ENCODE data around the gene KCNJ9. TPM values are rescaled to one million over a fixed set of nuclear protein-coding genes. Genes with fewer than 3 reads are reported as not detected.

The KCNJ9 gene
- total RNA-seq, 1 experiment from 2014 or later, result 0.05 TPM

GRCh38 chr1:160084771-160085321 is 3.5 kb downstream of the KCNJ9 start:
- no peak for ATAC-seq
- intact Hi-C loops (cut with micrococcal nuclease), result no loop called here
- no peaks in the 10 kb centered on the region for H3K9me2 ChIP-seq (ENCODE audit: insufficient read depth)
- no peak overlapping the region for H3K27ac ChIP-seq (ENCODE audit: low read depth, low read length)
- H3K4me3 ChIP-seq (replicated peaks in 1 of 2; ENCODE audit: low read depth in 1 of 2, low read length in 2 of 2), result no peak overlapping the region
- H4K20me1 ChIP-seq (ENCODE audit: insufficient read depth), result no peaks in the 10 kb centered on the region
- TF ChIP-seq YY1 (IDR thresholded peaks at IDR 0.05; ENCODE audit: extremely low read depth, insufficient replicate concordance, low read depth, low read length) (no peak), RAD21 (IDR thresholded peaks at IDR 0.05; ENCODE audit: low read depth) (no peak), EGR1 (IDR thresholded peaks at IDR 0.05; ENCODE audit: low read depth) (no peak), ELF1 (IDR thresholded peaks at IDR 0.05; ENCODE audit: borderline replicate concordance, low read depth) (no peak), ZBTB33 (IDR thresholded peaks at IDR 0.05; ENCODE audit: extremely low read depth, insufficient replicate concordance, low read length) (no peak), REST (IDR thresholded peaks at IDR 0.05; ENCODE audit: low read depth) (no peak), SRF (IDR thresholded peaks at IDR 0.05; ENCODE audit: low read depth) (no peak), ZNF274 (IDR thresholded peaks at IDR 0.05; ENCODE audit: low read depth, low read length) (no peak), POLR2AphosphoS5 (IDR thresholded peaks at IDR 0.05; ENCODE audit: low read depth, low read length) (no peak), CBX3 (IDR thresholded peaks at IDR 0.05; ENCODE audit: low read depth) (no peak), POLR2A (IDR thresholded peaks at IDR 0.05; ENCODE audit: borderline replicate concordance, extremely low read depth, insufficient read depth, insufficient read length) (no peak), TCF7L2 (IDR thresholded peaks at IDR 0.05; ENCODE audit: borderline replicate concordance, extremely low read depth, insufficient read depth, insufficient read length) (no peak), EZH2 (IDR thresholded peaks at IDR 0.05) (no peak)
- TF ChIP-seq, protein P1, sequence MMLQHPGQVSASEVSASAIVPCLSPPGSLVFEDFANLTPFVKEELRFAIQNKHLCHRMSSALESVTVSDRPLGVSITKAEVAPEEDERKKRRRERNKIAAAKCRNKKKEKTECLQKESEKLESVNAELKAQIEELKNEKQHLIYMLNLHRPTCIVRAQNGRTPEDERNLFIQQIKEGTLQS (IDR thresholded peaks at IDR 0.05), result no peak
- TF ChIP-seq, protein P2, sequence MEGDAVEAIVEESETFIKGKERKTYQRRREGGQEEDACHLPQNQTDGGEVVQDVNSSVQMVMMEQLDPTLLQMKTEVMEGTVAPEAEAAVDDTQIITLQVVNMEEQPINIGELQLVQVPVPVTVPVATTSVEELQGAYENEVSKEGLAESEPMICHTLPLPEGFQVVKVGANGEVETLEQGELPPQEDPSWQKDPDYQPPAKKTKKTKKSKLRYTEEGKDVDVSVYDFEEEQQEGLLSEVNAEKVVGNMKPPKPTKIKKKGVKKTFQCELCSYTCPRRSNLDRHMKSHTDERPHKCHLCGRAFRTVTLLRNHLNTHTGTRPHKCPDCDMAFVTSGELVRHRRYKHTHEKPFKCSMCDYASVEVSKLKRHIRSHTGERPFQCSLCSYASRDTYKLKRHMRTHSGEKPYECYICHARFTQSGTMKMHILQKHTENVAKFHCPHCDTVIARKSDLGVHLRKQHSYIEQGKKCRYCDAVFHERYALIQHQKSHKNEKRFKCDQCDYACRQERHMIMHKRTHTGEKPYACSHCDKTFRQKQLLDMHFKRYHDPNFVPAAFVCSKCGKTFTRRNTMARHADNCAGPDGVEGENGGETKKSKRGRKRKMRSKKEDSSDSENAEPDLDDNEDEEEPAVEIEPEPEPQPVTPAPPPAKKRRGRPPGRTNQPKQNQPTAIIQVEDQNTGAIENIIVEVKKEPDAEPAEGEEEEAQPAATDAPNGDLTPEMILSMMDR (IDR thresholded peaks at IDR 0.05 in 2 of 3, conservative IDR thresholded peaks at IDR 0.05 in 1 of 3; ENCODE audit: borderline replicate concordance in 1 of 3, insufficient read depth in 1 of 3, low read depth in 2 of 3, low read length in 2 of 3), result no peak; a peak in 1 of 6 replicates
- TF ChIP-seq, protein P3, sequence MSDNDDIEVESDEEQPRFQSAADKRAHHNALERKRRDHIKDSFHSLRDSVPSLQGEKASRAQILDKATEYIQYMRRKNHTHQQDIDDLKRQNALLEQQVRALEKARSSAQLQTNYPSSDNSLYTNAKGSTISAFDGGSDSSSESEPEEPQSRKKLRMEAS (IDR thresholded peaks at IDR 0.05), result no peak
- no peaks in the 10 kb centered on the region for H3K36me3 ChIP-seq (ENCODE audit: control insufficient read depth in 1 of 2, insufficient read depth in 2 of 2, low read length in 2 of 2)
- H3K9me3 ChIP-seq (ENCODE audit: control insufficient read depth in 1 of 2, insufficient read depth in 1 of 2, low read depth in 1 of 2, low read length in 2 of 2), result no peaks in the 10 kb centered on the region
- no peak overlapping the region for H3K9ac ChIP-seq (ENCODE audit: low read length)
- CTCF ChIA-PET, result interaction anchor here (1.0 to 3.8 kb wide), 11 partner anchors 9 to 323 kb away, joined by 3 to 30 read pairs (median 10); partner anchors contain the start of gene IGSF8
- POLR2A ChIA-PET, result no interaction called here
- BruUV-seq (replicated peaks), result no TSS peak
- no peak overlapping the region for H2AFZ ChIP-seq (ENCODE audit: low read depth, low read length, poor library complexity, severe bottlenecking)
- RAD21 ChIA-PET (ENCODE audit: low non-redundant PET in 1 of 2, low total read pairs in 2 of 2, uncharacterized antibody in 2 of 2, unreplicated experiment in 2 of 2), result no interaction called here
- no peak overlapping the region for H3K4me2 ChIP-seq (ENCODE audit: low read length)
- H3K79me2 ChIP-seq (ENCODE audit: insufficient read depth, low read length), result no peaks in the 10 kb centered on the region
- H3K27me3 ChIP-seq (ENCODE audit: insufficient read depth, low read length), result peaks cover 19% of the 10 kb centered on the region
- H3K4me1 ChIP-seq (ENCODE audit: control insufficient read depth in 1 of 2, insufficient read depth in 2 of 2, low read length in 2 of 2), result no peaks in the 10 kb centered on the region; a peak in 1 of 4 replicates
- DNase-seq (ENCODE audit: low read depth, low spot score), result no peak
